ENCODE results near the gene SMCO2.

The SMCO2 gene

GRCh38 chr12:27446436-27446835 is at the start of gene SMCO2:
Gene SMCO2, plus strand, starts transcription at chr12:27446736. Its CDS starts 23,896 bp downstream, at chr12:27470632.
- no peak for TF ChIP-seq POLR2A (IDR thresholded peaks at IDR 0.05; ENCODE audit: low read depth, low read length)
- DNase-seq (ENCODE audit: insufficient read length, low spot score), result no peak
- FAIRE-seq, result no peak

GRCh38 chr12:27398466-27398865 is 48.1 kb upstream of the SMCO2 start:
- FAIRE-seq (no peak), DNase-seq (ENCODE audit: insufficient read length, low spot score) (no peak)
- no peak for TF ChIP-seq POLR2A (IDR thresholded peaks at IDR 0.05; ENCODE audit: low read depth, low read length)

- TF ChIP-seq POLR2A (IDR thresholded peaks at IDR 0.05; ENCODE audit: low read depth, low read length), result no peak
- DNase-seq (ENCODE audit: insufficient read length, low spot score), result no peak
- FAIRE-seq, result no peak
These were observed 47.5 kb upstream of the SMCO2 start for GRCh38 chr12:27399074-27399473.

GRCh38 chr12:27400856-27401354 is 45.6 kb upstream of the SMCO2 start:
- no peak for DNase-seq (ENCODE audit: insufficient read length, low spot score)
- FAIRE-seq, result no peak
- no peak for TF ChIP-seq POLR2A (IDR thresholded peaks at IDR 0.05; ENCODE audit: low read depth, low read length)

- FAIRE-seq (no peak), DNase-seq (ENCODE audit: insufficient read length, low spot score) (no peak)
- no peak for TF ChIP-seq POLR2A (IDR thresholded peaks at IDR 0.05; ENCODE audit: low read depth, low read length)
These were observed 34.5 kb upstream of the SMCO2 start for GRCh38 chr12:27412047-27412446.

- no peak for TF ChIP-seq POLR2A (IDR thresholded peaks at IDR 0.05; ENCODE audit: low read depth, low read length)
- DNase-seq (ENCODE audit: insufficient read length, low spot score) (no peak), FAIRE-seq (no peak)
These were observed 23.8 kb upstream of the SMCO2 start for GRCh38 chr12:27422697-27423096.

- no peak for TF ChIP-seq POLR2A (IDR thresholded peaks at IDR 0.05; ENCODE audit: low read depth, low read length)
- no peak for FAIRE-seq
- no peak for DNase-seq (ENCODE audit: insufficient read length, low spot score)
These were observed 21.8 kb upstream of the SMCO2 start for GRCh38 chr12:27424631-27425230.

- DNase-seq (ENCODE audit: insufficient read length, low spot score) (no peak), FAIRE-seq (no peak)
- no peak for TF ChIP-seq POLR2A (IDR thresholded peaks at IDR 0.05; ENCODE audit: low read depth, low read length)
These were observed 21.2 kb upstream of the SMCO2 start for GRCh38 chr12:27425306-27425705.

GRCh38 chr12:27426743-27427487 is 19.6 kb upstream of the SMCO2 start:
- FAIRE-seq, result no peak

GRCh38 chr12:27427824-27428223 is 18.7 kb upstream of the SMCO2 start:
- no peak for TF ChIP-seq POLR2A (IDR thresholded peaks at IDR 0.05; ENCODE audit: low read depth, low read length)
- DNase-seq (ENCODE audit: insufficient read length, low spot score), result no peak
- FAIRE-seq, result peak; percentile 20

More at GRCh38 chr12:27426743-27427487, 19.6 kb upstream of the SMCO2 start:
- TF ChIP-seq POLR2A (IDR thresholded peaks at IDR 0.05; ENCODE audit: low read depth, low read length), result no peak
- no peak for DNase-seq (ENCODE audit: insufficient read length, low spot score)

- FAIRE-seq, result no peak
- no peak for DNase-seq (ENCODE audit: insufficient read length, low spot score)
These were observed 18.1 kb upstream of the SMCO2 start for GRCh38 chr12:27428466-27428865.

GRCh38 chr12:27429606-27430005 is 16.9 kb upstream of the SMCO2 start:
- no peak for DNase-seq (ENCODE audit: insufficient read length, low spot score)
- TF ChIP-seq POLR2A (IDR thresholded peaks at IDR 0.05; ENCODE audit: low read depth, low read length), result no peak
- FAIRE-seq, result no peak

More at GRCh38 chr12:27428466-27428865, 18.1 kb upstream of the SMCO2 start:
- TF ChIP-seq POLR2A (IDR thresholded peaks at IDR 0.05; ENCODE audit: low read depth, low read length), result no peak

GRCh38 chr12:27431185-27431584 is 15.4 kb upstream of the SMCO2 start:
- DNase-seq (ENCODE audit: insufficient read length, low spot score) (no peak), FAIRE-seq (no peak)
- TF ChIP-seq POLR2A (IDR thresholded peaks at IDR 0.05; ENCODE audit: low read depth, low read length), result no peak

- FAIRE-seq (no peak), DNase-seq (ENCODE audit: insufficient read length, low spot score) (no peak)
These were observed 11.6 kb upstream of the SMCO2 start for GRCh38 chr12:27434673-27435565.

More at GRCh38 chr12:27434673-27435565, 11.6 kb upstream of the SMCO2 start:
- no peak for TF ChIP-seq POLR2A (IDR thresholded peaks at IDR 0.05; ENCODE audit: low read depth, low read length)
